ENCODE results near the gene OS9. TPM values are rescaled to one million over a fixed set of nuclear protein-coding genes. Genes with fewer than 3 reads are reported as not detected.
A peak's percentile ranks its signal among the peaks of the same experiment; 100 is the strongest.
"Not testable (repeated sequence)": the region's sequence is repeated elsewhere in the genome, so short reads cannot be mapped to it uniquely, and the experiment has no call there.

OS9 gene
- total RNA-seq, 2 experiments from 2014 or later = 53.7 to 59.8 TPM

GRCh38 chr12:57674691-57675090 lies 19.2 kb upstream of the OS9 start:
- H3K9me3 Mint-ChIP-seq = no peaks in the 10 kb centered on the region
- no peaks in the 10 kb centered on the region for H3K4me1 Mint-ChIP-seq
- no peak for DNase-seq
- no peaks in the 10 kb centered on the region for H3K27me3 Mint-ChIP-seq
- no peak overlapping the region for H3K27ac Mint-ChIP-seq
- no peak overlapping the region for H3K4me3 Mint-ChIP-seq
- H3K36me3 Mint-ChIP-seq = no peaks in the 10 kb centered on the region

DNA sequence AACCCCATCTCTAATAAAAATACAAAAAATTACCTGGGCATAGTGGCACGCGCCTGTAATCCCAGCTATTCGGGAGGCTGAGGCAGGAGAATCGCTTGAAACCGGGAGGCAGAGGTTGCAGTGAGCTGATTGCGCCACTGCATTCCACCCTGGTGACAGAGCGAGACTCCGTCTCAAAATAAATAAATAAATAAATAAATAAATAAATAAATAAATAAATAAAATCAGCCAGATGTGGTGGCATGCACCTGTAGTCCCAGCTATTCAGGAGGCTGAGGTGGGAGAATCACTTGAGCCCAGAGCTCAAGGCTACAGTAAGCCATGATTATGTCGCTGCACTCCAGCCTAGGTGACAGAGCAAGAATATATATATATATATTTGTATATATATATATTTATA lies 16.0 kb upstream of the OS9 start:
- not testable (repeated sequence) for H3K27ac Mint-ChIP-seq, H3K4me1 Mint-ChIP-seq, H3K36me3 Mint-ChIP-seq, H3K4me3 Mint-ChIP-seq, DNase-seq, H3K27me3 Mint-ChIP-seq, H3K9me3 Mint-ChIP-seq

DNA sequence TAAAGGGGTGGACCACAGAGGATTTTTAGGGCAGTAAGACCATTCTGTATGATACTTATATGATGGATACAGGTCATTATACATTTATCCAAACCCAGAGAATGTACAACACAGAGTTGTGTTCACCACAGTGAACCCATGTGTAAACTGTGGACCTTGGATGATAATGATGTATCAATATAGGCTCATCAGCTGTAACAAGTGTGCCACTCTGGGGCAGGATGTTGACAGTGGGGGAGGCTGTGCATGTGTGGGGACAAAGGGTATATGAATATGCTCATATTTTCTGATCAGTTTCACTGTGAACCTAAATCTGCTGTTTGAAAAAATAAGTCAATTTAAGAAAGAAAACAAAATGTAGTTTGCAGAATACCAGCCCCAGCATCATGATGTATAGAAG lies 14.2 kb upstream of the OS9 start:
- Mint-ChIP-seq H3K4me1 (no peaks in the 10 kb centered on the region), H3K27me3 (no peaks in the 10 kb centered on the region), H3K4me3 (no peak overlapping the region), H3K9me3 (peaks cover 4% of the 10 kb centered on the region), H3K36me3 (peaks cover 3% of the 10 kb centered on the region), H3K27ac (no peak overlapping the region)
- no peak for DNase-seq

DNA sequence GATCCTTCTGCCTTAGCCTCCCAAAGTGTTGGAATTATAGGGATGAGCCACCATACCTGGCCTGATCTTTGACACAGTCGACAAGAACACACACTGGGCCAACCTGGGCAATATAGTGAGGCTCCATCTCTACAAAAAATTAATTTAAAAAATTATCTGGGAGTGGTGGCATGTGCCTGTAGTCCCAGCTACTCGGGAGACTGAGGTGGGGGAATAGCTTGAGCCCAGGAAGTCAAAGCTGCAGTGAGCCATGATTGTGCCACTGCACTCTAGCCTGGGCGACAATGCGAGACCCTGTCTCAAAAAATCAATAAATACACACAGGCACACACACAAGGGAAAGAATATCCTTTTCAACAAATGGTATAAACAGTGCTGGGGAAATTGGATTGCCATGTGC lies 6.1 kb upstream of the OS9 start:
- peaks cover 25% of the 10 kb centered on the region for H3K27me3 Mint-ChIP-seq
- no peak overlapping the region for H3K27ac Mint-ChIP-seq
- no peak for DNase-seq
- H3K9me3 Mint-ChIP-seq = no peaks in the 10 kb centered on the region
- no peaks in the 10 kb centered on the region for H3K4me1 Mint-ChIP-seq
- H3K36me3 Mint-ChIP-seq = no peaks in the 10 kb centered on the region
- H3K4me3 Mint-ChIP-seq = no peak overlapping the region

GRCh38 chr12:57688931-57689330 lies 5.0 kb upstream of the OS9 start:
- H3K27me3 Mint-ChIP-seq = peaks cover 25% of the 10 kb centered on the region
- no peak overlapping the region for H3K27ac Mint-ChIP-seq
- H3K9me3 Mint-ChIP-seq = no peaks in the 10 kb centered on the region
- H3K36me3 Mint-ChIP-seq = no peaks in the 10 kb centered on the region
- no peaks in the 10 kb centered on the region for H3K4me1 Mint-ChIP-seq
- DNase-seq = no peak
- H3K4me3 Mint-ChIP-seq = no peak overlapping the region

DNA sequence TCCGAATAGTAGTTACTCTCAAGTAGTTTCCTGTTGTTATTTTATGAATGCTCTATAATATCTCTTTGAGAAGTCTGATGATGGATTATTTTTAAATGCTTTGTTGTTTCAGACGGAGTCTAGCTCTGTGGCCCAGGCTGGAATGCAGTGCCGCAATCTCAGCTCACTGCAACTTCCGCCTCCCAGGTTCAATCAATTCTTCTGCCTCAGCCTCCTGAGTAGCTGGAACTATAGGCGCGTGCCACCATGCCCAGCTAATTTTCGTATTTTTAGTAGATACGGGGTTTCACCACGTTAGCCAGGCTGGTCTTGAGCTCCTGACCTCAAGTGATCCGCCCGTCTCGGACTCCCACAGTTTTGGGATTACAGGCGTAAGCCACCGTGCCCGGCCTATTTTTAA lies 1.4 kb upstream of the OS9 start:
- no peak overlapping the region for H3K27ac Mint-ChIP-seq
- peaks cover 6% of the 10 kb centered on the region for H3K36me3 Mint-ChIP-seq
- H3K27me3 Mint-ChIP-seq = peaks cover 4% of the 10 kb centered on the region
- H3K4me1 Mint-ChIP-seq = no peaks in the 10 kb centered on the region
- no peak for DNase-seq
- no peaks in the 10 kb centered on the region for H3K9me3 Mint-ChIP-seq
- no peak overlapping the region for H3K4me3 Mint-ChIP-seq

- Mint-ChIP-seq H3K27me3 (peaks cover 4% of the 10 kb centered on the region), H3K27ac (no peak overlapping the region), H3K4me3 (no peak overlapping the region), H3K9me3 (no peaks in the 10 kb centered on the region), H3K36me3 (peaks cover 6% of the 10 kb centered on the region), H3K4me1 (no peaks in the 10 kb centered on the region)
- DNase-seq = no peak
Observed at GRCh38 chr12:57693317-57693658, 644 bp upstream of the OS9 start.

GRCh38 chr12:57694459-57695019 lies 607 bp downstream of the OS9 start:
- peak; percentile 17 for DNase-seq

DNA sequence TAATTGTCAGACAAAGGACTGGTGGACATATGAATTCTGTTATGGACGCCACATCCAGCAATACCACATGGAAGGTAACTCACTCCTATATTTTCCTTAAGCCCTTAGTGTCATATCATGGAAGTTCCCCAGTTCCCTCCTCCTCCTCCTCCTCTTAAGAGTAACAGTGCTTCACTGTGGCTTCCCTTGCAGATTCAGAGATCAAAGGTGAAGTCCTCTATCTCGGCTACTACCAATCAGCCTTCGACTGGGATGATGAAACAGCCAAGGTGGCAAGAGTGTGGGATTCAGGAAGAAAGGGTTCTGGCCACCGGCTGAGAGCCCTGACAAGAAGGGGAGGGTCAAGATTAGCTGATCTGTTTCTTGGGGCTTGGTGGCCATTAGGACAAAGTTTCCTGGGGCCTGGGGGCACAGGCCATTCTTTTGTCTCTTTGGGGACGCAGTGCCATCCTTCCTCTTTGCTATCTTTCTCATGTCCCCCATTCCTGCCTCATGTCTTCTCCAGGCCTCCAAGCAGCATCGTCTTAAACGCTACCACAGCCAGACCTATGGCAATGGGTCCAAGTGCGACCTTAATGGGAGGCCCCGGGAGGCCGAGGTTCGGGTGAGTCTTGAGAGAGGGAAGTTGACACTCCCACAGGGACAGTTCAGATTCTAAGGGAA lies 2.0 kb downstream of the OS9 start:
- H3K27me3 Mint-ChIP-seq = no peaks in the 10 kb centered on the region
- no peak overlapping the region for H3K4me3 Mint-ChIP-seq

More at GRCh38 chr12:57694459-57695019, 607 bp downstream of the OS9 start:
- H3K9me3 Mint-ChIP-seq = no peaks in the 10 kb centered on the region
- H3K4me3 Mint-ChIP-seq = no peak overlapping the region
- no peak overlapping the region for H3K27ac Mint-ChIP-seq
- H3K4me1 Mint-ChIP-seq = no peaks in the 10 kb centered on the region
- H3K36me3 Mint-ChIP-seq = peaks cover 8% of the 10 kb centered on the region
- peaks cover 4% of the 10 kb centered on the region for H3K27me3 Mint-ChIP-seq

DNA sequence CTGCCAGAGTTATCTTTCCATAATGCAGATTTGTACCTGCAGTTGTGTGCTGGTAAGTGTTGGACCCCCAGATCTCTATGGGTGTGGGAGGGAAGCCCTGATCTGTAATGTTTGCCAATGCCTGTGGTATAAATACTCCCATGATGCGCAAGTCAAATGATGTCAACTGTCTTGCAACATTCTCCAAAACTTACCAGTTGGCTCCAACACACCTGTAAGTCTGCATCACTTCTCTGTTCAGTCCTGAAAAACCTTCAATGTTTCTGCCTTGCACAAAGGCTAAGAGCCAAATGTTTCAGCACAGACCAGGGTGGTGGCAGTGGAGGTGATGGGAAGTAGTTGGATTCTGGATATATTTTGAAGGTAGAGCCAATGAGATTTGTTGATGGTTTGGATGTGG lies 3.1 kb downstream of the OS9 start:
- Mint-ChIP-seq H3K36me3 (peaks cover 10% of the 10 kb centered on the region), H3K27ac (no peak overlapping the region), H3K27me3 (no peaks in the 10 kb centered on the region), H3K9me3 (no peaks in the 10 kb centered on the region), H3K4me1 (peaks cover 2% of the 10 kb centered on the region), H3K4me3 (no peak overlapping the region)
- no peak for DNase-seq

More for the DNA sequence above, 2.0 kb downstream of the OS9 start:
- DNase-seq = no peak
- Mint-ChIP-seq H3K4me1 (peaks cover 2% of the 10 kb centered on the region), H3K27ac (no peak overlapping the region), H3K9me3 (no peaks in the 10 kb centered on the region), H3K36me3 (peaks cover 10% of the 10 kb centered on the region)

DNA sequence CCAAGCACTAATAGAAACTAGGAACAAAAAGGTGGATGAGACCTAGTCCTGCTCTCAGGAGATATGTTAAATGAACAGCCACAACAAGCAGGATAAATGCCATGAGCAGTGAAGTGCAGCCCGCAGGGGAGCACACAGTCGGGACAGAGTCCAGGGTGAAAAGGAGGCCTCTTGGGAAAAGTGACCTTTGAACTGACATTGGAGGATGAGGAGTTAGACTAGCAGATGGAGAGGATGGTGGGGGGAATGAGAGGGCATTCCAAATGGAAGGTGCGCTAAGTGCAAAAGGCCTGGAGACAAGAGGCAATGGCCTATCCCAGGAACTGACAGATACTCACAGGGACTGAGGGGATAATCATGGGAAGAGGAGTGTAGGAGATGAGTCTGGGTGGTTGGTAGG lies 4.5 kb downstream of the OS9 start:
- H3K27me3 Mint-ChIP-seq = no peaks in the 10 kb centered on the region
- H3K27ac Mint-ChIP-seq = no peak overlapping the region
- H3K36me3 Mint-ChIP-seq = peaks cover 24% of the 10 kb centered on the region
- peaks cover 7% of the 10 kb centered on the region for H3K9me3 Mint-ChIP-seq
- DNase-seq = no peak
- H3K4me1 Mint-ChIP-seq = peaks cover 2% of the 10 kb centered on the region
- no peak overlapping the region for H3K4me3 Mint-ChIP-seq

- DNase-seq = no peak
- peaks cover 2% of the 10 kb centered on the region for H3K4me1 Mint-ChIP-seq
- no peak overlapping the region for H3K27ac Mint-ChIP-seq
- H3K27me3 Mint-ChIP-seq = no peaks in the 10 kb centered on the region
- H3K9me3 Mint-ChIP-seq = peaks cover 12% of the 10 kb centered on the region
- peaks cover 36% of the 10 kb centered on the region for H3K36me3 Mint-ChIP-seq
- no peak overlapping the region for H3K4me3 Mint-ChIP-seq
Observed at GRCh38 chr12:57700317-57700716, 6.4 kb downstream of the OS9 start.

GRCh38 chr12:57707250-57707649 lies 13.3 kb downstream of the OS9 start:
- peaks cover 39% of the 10 kb centered on the region for H3K36me3 Mint-ChIP-seq
- no peaks in the 10 kb centered on the region for H3K27me3 Mint-ChIP-seq
- H3K4me1 Mint-ChIP-seq = peaks cover 3% of the 10 kb centered on the region
- no peak overlapping the region for H3K27ac Mint-ChIP-seq
- H3K4me3 Mint-ChIP-seq = no peak overlapping the region
- H3K9me3 Mint-ChIP-seq = peaks cover 12% of the 10 kb centered on the region
- no peak for DNase-seq

GRCh38 chr12:57708296-57708695 lies 14.4 kb downstream of the OS9 start:
- H3K36me3 Mint-ChIP-seq = peaks cover 29% of the 10 kb centered on the region
- H3K4me3 Mint-ChIP-seq = no peak overlapping the region
- no peak overlapping the region for H3K27ac Mint-ChIP-seq
- DNase-seq = no peak
- H3K9me3 Mint-ChIP-seq = peaks cover 5% of the 10 kb centered on the region
- no peaks in the 10 kb centered on the region for H3K27me3 Mint-ChIP-seq
- H3K4me1 Mint-ChIP-seq = peaks cover 3% of the 10 kb centered on the region

DNA sequence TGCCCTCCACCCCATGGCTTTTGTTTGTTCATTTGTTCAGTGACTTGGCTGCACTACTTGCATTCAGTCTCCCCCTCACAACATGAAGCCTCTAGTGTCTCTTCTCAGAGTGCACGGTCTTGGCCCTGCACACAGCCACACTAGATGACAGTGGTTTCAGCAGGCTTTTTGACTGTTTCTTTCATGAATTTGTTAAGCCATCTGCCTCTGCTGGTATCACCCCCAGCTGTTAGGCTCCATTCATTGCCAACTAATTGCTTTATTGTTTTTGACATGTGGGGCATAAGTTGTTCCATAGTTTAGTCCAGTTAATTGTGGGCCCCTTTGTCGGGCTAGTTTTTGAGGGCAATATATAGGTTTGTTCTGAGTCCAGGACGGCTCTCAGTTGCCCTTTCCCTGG lies 18.8 kb downstream of the OS9 start:
- no peaks in the 10 kb centered on the region for H3K9me3 Mint-ChIP-seq
- peaks cover 12% of the 10 kb centered on the region for H3K36me3 Mint-ChIP-seq
- no peak overlapping the region for H3K4me3 Mint-ChIP-seq
- H3K27ac Mint-ChIP-seq = no peak overlapping the region
- no peaks in the 10 kb centered on the region for H3K27me3 Mint-ChIP-seq
- H3K4me1 Mint-ChIP-seq = peaks cover 3% of the 10 kb centered on the region
- no peak for DNase-seq

- Mint-ChIP-seq H3K4me1 (peaks cover 3% of the 10 kb centered on the region), H3K9me3 (no peaks in the 10 kb centered on the region), H3K4me3 (no peak overlapping the region), H3K27me3 (no peaks in the 10 kb centered on the region), H3K36me3 (peaks cover 15% of the 10 kb centered on the region), H3K27ac (no peak overlapping the region)
- no peak for DNase-seq
Observed at GRCh38 chr12:57713209-57713608, 19.3 kb downstream of the OS9 start.
